ENCODE measurements around the gene AGAP1. TPM values are rescaled to one million over a fixed set of nuclear protein-coding genes. Genes with fewer than 3 reads are reported as not detected.

Gene AGAP1
- total RNA-seq, 1 donor, result 12.3 TPM

DNA sequence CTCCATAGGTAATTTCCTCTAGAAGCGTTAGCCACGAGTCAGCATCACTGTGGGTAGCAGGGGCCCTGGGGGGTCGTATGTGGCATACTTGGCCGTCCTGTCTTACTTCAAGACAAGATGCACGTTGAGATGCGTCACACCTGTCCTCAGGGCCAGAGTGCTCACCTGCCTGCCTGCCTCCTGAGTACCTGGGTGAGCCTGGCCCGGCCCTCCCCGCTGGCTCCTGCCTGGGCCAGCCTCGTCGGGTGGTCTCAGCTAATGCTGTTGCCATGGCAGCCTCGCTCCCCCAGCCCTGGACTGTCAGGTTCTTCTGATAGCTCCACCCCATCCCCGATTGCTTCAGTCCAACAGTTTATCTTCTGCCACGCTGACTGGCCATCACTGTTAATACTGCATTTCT is 441.9 kb downstream of the AGAP1 start:
- TF ChIP-seq, protein P1, sequence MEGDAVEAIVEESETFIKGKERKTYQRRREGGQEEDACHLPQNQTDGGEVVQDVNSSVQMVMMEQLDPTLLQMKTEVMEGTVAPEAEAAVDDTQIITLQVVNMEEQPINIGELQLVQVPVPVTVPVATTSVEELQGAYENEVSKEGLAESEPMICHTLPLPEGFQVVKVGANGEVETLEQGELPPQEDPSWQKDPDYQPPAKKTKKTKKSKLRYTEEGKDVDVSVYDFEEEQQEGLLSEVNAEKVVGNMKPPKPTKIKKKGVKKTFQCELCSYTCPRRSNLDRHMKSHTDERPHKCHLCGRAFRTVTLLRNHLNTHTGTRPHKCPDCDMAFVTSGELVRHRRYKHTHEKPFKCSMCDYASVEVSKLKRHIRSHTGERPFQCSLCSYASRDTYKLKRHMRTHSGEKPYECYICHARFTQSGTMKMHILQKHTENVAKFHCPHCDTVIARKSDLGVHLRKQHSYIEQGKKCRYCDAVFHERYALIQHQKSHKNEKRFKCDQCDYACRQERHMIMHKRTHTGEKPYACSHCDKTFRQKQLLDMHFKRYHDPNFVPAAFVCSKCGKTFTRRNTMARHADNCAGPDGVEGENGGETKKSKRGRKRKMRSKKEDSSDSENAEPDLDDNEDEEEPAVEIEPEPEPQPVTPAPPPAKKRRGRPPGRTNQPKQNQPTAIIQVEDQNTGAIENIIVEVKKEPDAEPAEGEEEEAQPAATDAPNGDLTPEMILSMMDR (IDR thresholded peaks at IDR 0.05; ENCODE audit: insufficient read depth, low read length), result no peak
- no peak overlapping the region for H3K4me3 ChIP-seq (ENCODE audit: low read depth, low read length)
- DNase-seq (ENCODE audit: low read depth), result no peak

DNA sequence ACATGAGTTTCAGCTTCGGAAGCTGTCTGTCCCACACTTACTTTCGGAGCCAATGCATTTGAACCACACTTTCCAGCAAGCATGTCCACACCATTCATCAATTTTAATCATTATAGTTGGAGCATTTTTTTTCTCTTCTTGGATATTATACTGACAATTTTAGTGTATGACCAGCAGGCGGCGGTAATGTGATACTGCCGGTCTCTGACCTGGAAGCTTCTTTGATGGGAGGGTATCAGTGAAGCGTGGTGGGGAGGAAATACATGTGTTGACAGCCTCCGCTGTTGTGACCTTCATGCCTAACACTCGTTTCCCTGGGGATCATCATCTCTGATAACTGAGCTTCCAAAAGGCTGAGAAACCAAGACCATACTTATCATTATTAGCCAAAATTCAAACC is 442.6 kb downstream of the AGAP1 start:
- no peak for DNase-seq (ENCODE audit: low read depth)
- H3K4me3 ChIP-seq (ENCODE audit: low read depth, low read length), result no peak overlapping the region
- TF ChIP-seq, protein P1 (IDR thresholded peaks at IDR 0.05; ENCODE audit: insufficient read depth, low read length), result peak; percentile 28

DNA sequence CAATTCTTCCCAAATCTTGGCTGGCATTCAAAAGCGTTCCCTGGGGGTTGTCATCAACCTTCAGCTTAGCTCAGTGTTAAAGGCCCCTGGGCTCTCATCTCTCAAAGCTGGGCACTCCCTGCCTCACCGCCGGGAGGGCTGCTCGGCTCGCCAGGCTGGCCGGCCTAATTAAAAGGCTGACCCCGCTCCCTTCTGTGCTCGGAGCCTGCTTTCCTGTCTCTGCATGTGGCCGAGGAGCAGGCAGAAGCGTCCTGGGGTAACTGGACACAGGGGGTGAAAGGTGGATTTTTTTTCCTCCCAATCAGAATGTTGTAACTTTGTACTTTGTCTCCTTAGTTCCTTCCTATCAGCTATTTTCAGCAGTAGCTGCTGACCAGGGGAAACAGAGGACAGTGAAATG is 443.2 kb downstream of the AGAP1 start:
- H3K4me3 ChIP-seq (ENCODE audit: low read depth, low read length), result no peak overlapping the region
- TF ChIP-seq, protein P1 (IDR thresholded peaks at IDR 0.05; ENCODE audit: insufficient read depth, low read length), result no peak
- no peak for DNase-seq (ENCODE audit: low read depth)

DNA sequence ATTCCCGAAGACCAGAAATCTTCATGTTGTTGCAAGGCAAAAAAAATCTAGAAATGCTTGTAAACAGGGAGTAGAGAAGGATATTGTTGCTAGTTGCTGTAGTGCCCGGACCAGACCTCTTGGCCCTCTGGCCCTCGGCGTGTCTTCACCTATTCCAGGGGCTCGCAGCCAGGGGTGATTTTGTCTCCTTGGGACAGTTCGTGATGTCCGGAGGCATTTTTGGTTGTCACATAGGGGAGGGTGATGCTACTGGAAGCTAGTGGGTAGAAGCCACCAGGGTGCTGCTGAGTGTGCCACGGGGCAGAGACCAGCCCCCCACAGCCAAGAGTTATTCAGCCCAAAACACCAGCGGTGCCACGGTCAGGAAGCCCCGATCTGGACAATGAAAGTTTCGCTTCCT is 443.7 kb downstream of the AGAP1 start:
- no peak for DNase-seq (ENCODE audit: low read depth)
- TF ChIP-seq, protein P1 (IDR thresholded peaks at IDR 0.05; ENCODE audit: insufficient read depth, low read length), result no peak
- H3K4me3 ChIP-seq (ENCODE audit: low read depth, low read length), result no peak overlapping the region

DNA sequence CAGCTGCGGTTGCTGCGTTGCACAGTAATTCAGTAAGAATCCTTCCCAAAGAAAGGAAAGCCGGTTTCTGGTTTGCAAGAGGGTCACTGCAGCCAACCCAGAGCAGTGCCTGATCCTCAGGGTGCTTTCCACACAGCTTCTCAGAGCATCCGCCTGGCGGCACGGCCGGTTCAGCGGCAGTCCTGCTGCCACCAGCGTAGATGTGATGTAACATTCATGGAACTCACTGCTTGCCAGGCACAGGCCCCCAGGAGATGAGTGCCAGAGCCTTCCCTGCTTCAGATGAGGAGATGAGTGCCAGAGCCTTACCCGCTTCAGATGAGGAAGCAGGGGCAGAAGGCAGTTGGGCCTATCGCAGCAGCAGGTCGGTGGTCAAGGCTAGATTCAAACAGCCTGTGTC is 444.1 kb downstream of the AGAP1 start:
- TF ChIP-seq, protein P1 (IDR thresholded peaks at IDR 0.05; ENCODE audit: insufficient read depth, low read length), result no peak
- no peak for DNase-seq (ENCODE audit: low read depth)
- H3K4me3 ChIP-seq (ENCODE audit: low read depth, low read length), result no peak overlapping the region

DNA sequence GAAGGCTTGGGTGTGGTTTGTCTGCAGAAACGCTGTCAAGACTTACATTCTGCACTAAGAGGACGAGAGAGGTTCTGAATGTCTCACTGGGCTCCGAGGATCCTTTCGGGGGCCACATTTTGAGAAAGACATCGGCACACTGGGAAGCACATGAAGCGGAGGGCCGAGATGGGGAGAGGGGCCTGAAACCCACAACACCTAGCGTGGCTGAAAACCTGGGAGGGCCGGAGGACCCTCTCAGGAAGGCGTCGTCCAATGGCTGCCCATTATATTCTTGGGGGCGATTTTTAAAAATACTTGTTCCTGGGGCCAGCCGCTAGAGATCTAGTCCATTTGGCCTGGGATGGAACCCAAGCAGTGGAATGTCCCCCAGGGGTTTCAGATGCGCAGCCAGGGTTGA is 444.8 kb downstream of the AGAP1 start:
- H3K4me3 ChIP-seq (ENCODE audit: low read depth, low read length), result no peak overlapping the region
- TF ChIP-seq, protein P1 (IDR thresholded peaks at IDR 0.05; ENCODE audit: insufficient read depth, low read length), result no peak
- DNase-seq (ENCODE audit: low read depth), result no peak

DNA sequence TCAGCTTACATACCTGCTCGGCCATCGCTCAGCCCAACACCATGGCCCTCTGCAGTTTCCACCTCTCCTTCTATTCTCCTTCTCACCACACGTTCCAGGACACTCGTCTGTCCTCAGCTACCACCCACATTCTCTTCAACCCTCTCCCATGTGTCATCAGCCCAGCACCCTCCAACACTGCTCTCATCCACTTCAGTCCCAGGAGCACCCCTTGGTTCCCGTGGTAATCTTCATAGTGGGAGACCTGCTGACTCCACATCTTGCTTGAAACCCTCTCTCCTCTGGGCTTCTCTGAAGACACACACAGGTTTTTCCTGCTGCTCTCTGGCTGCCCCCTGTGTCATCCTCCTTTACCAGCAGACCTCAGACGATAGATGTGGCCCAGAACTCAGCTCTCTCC is 445.6 kb downstream of the AGAP1 start:
- TF ChIP-seq, protein P1 (IDR thresholded peaks at IDR 0.05; ENCODE audit: insufficient read depth, low read length), result no peak
- DNase-seq (ENCODE audit: low read depth), result no peak
- no peak overlapping the region for H3K4me3 ChIP-seq (ENCODE audit: low read depth, low read length)
